Stimulated activated CD8-positive, alpha-beta memory T cell treated with anti-CD3 and anti-CD28 coated beads, Interleukin-4, amount 100 ng/mL, for 4 hours (primary cell): ENCODE measurements around the gene CC2D2B.
"Not testable (repeated sequence)": the region's sequence is repeated elsewhere in the genome, so short reads cannot be mapped to it uniquely, and the experiment has no call there.

Source experiments
- DNase-seq, 2 donors: peaks; one replicate each; pipeline ENCODE4 v3.0.0-alpha.2; 2020; ENCODE audit warnings: low read depth in 2 of 2, low spot score in 1 of 2

The CC2D2B gene

DNA sequence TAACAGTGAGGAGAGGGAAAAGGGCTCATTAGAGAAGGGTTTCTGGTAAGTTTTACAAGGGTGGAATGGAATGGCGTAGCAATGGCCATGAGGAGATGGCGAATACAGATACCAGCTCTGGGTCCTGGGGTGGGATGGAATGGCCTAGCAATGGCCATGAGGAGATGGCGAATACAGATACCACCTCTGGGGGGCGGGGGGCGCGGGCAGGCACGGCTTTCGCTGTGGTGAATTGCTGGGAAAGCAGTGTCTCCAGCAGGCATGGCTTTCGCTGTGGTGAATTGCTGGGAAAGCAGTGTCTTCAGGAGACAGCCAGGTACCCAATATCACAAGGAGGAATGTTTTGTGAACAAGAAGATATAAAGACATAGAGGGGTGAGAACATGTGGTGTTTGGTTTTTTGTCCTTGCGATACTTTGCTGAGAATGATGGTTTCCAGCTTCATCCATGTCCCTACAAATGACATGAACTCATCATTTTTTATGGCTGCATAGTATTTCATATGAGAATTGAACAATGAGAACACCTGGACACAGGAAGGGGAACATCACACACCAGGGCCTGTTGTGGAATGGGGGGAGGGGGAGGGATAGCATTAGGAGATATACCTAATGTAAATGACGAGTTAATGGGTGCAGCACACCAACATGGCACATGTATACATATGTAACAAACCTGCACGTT lies 1.7 kb upstream of the CC2D2B start:
- DNase-seq, result not testable (repeated sequence)

DNA sequence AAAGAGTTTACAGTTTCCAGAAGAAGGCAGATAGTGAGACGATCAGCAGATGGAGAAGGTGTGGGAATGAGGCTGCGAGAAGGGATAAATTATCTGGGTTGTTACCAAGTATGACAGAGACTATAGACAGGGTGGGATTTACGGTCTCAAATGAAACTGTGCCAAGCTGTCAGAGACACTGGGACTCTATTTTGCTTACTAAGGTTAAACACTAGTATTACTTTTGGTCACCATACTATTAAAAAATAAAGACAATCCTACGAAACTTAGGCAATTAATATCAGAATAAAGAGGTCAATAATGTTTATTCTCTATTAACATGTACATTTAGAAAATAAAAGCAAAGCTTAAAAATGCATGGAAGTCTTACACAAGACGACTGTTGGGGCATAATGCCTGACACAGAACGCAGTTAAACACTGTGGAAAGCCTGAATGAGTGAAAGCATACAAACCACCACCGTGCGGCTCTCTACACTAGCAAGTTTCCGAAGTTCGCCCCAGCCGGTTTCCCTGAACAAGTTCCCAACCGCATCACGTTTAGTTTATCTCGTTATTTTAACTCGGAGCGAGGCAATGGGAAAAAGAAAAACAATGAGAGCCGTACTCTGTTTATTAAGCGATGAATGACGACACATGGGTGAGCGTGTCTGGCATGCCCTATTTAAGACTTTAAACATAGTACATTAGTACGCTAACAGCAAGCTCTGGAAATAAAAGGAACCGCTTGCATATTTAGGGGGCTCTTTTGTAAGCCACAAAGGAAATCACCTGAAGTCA lies 909 bp upstream of the CC2D2B start:
- peak; percentile 0 to 5 for DNase-seq

DNA sequence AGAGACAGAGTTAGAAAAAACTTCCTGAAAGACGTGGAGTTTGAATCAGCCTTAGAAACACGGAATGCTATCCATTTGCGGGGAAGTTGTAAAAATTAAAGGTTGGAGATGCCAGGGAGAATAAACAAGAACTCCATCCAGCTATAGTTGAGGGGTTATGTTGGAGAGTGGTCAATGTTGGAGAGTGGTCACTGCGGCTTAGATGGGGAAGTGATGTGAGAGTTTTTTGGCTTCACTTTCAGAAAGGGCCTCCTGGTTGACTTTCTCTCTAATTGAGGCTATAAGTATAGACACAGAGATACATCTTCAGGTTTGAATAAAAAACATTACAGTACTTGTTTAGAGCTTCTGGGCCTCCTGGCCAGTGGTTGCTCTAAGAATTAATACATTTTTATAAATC lies 675 bp downstream of the CC2D2B start:
- no peak for DNase-seq

DNA sequence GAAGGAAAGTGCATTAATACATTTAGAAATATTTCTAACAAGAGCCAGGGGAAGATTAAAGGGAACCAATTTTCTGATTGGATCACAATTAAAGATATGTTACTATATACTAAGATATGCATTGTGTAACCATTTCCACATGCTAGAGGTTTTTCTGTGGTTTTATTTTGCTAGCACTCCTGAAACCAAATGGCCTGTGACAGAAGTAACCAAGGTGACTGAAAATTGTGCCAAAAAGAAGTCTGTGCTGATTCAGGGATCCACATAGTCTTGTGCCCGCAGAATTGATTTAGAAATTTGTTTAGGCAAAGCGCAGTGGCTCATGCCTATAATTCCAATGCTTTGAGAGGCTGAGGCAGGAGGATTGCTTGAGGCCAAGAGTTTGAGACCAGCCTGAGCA lies 1.8 kb downstream of the CC2D2B start:
- DNase-seq, result no peak

DNA sequence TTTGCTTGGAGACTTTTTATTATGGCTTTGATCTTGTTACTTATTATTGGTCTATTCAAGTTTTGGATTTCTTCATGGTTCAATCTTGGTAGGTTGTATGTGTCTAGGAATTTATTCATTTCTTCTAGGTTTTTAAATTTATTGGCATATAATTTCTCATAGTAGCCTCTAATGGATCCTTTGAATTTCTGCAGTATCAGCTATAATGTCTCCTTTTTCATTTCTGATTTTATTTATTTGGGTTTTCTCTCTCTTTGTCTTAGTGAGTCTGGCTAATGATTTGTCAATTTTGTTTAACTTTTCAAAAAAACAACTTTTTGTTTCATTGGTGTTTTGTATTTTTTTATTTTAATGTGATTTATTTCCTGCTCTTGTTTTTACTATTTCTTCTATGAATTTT lies 8.3 kb downstream of the CC2D2B start:
- not testable (repeated sequence) for DNase-seq

DNA sequence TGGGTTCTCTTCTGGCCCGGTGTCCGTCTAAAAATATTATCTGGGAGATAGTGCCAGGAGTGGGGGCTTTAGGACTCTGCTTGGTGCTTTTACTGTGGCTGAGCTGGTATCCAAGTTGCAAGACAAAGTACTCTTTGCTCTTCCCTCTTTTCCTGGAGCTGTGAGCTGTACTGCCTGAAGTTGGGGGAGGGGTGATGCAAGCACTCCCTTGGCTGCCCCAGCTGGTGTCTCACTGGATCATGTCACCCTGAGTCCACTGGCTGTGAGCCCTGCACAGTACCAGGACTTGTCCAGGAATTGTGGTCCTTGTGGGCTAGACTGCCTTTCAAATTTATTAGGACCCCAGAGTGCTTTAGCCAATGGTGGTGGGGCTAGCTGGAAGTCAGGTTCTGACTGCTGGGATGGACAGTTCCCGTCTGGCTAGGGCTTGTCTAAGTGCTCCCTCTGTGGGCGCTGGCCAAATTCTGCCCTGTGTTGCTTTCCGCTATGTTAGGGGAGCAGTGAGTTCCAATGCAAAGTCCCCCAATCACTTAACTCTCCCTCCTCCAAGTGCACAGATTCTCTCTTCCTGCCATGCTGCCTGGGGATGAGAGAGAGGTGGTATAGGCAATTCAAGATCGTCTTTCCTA lies 13.1 kb downstream of the CC2D2B start:
- DNase-seq, result no peak

DNA sequence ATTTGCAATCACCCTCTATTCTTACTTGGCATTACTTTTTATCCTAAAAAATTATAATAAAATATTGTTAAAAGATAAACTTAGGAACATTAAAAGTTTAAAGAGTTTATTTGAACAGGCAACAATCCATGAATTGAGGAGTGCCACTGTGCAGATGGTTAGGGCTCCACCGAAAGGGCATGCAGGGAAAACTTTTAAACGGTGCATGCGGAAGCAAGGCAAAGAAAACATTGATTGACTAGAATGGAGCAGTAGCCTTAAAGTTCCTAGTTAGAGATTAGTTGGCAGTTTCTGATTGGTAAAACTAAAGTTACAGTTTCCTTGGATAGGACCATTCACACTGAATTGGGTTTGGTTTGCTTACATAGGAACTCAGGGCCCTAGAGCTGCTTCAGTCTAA lies 17.3 kb downstream of the CC2D2B start:
- DNase-seq, result no peak

DNA sequence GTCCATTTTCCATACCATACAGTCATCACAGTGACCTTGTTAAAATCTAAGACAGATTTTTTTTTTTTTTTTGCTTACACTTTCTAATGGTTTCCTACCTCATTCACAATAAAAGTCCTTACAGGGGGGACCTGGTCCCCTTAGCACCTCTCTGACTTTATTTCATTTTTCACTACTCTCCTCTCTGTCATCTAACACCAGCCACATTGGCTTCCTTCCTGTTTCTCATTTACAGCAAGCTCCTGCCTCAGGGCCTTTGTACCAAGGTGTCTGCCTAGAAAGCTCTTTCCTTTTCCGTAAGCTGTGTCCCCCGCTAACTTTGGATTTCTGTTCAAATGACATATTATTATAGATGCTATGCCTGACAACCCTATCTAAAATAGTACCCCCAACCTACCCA lies 27.7 kb downstream of the CC2D2B start:
- no peak for DNase-seq

DNA sequence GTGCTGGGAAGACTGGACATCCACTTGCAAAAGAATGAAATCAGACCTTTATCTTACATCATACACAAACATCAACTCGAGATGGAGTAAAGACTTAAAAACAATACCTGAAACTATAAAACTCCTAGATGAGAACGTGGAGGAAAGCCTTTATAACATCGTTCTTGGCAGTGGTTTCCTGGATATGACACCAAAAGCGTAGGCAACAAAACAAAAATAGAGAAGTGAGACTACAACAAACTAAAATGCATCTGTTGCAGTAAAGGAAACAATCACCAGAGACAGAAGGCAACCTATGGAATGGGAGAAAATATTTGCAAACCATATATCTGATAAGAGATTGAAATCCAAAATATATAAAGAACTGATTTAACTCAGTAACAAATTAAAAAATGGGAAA lies 33.3 kb downstream of the CC2D2B start:
- DNase-seq, result no peak

DNA sequence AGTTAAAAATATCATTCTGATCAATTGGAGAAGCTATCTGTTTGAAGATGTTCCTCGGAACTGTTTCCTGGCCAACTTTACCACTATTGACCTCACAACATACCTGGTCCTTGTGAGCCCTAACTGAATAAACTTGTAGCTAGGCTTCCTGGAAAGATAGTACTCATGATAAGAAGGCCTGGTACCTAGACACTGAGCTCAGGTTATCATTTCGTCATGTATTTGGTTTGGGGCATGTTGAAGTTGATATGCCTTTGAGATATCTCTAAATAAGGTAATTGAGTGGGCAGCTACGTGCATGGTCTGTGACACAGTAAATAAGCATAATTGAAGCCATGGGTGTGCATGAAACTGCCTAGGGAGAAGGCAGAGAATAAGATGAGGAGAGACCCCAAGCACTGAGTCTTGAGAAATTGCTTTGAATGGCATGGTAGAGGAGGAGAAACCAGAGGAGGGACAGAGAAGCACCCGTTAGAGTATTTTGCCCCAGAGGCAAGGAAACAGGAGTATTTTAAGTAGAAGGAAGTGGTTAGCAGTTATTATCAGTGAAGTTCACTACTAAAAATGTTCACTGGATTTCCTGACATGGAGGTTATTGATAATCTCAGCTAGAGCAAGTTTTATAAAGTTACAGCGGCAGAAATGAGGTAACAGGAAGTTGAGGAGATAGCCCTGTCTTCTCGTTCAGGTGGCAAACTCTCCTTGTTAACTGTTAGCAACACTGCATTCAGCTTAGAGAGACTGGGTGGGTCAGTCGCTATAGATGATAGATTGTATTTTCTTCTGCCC lies 55.6 kb downstream of the CC2D2B start:
- no peak for DNase-seq

DNA sequence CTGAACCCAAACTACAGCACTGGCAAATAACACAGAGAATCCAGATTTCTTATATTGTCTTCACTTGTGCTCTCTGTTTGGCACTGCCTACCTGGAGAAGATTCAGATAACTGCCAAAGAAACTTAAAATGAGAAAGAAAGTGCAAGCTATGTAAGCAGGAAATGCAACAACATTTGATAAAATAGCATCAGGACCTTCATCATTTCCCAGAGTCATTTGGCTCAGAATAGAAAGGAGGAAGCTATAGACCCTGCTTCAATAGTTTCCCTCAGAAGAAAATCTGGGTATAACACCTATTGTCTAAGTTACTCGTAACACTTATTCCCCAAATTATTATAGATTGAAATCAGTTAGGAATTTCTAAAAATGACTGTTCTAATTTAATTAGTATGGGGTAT lies 56.2 kb downstream of the CC2D2B start:
- no peak for DNase-seq

DNA sequence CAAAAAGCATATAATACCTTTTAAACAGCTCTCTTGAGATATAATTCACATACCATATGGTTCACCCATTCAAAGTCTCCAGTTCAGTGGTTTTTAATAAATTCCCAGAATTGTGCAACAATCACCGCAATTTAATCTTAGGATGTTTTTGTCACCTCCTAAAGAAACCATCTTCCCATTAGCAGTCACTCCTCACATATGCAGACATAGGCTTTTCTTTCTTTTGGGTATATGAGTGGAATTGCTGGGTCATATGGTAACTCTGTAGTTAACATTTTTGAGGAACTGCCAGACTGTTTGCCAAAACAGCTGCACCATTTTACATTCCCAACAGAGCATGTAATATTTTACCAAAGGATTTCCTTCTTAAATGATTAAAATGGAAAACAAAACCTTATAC lies 57.0 kb downstream of the CC2D2B start:
- DNase-seq, result no peak

DNA sequence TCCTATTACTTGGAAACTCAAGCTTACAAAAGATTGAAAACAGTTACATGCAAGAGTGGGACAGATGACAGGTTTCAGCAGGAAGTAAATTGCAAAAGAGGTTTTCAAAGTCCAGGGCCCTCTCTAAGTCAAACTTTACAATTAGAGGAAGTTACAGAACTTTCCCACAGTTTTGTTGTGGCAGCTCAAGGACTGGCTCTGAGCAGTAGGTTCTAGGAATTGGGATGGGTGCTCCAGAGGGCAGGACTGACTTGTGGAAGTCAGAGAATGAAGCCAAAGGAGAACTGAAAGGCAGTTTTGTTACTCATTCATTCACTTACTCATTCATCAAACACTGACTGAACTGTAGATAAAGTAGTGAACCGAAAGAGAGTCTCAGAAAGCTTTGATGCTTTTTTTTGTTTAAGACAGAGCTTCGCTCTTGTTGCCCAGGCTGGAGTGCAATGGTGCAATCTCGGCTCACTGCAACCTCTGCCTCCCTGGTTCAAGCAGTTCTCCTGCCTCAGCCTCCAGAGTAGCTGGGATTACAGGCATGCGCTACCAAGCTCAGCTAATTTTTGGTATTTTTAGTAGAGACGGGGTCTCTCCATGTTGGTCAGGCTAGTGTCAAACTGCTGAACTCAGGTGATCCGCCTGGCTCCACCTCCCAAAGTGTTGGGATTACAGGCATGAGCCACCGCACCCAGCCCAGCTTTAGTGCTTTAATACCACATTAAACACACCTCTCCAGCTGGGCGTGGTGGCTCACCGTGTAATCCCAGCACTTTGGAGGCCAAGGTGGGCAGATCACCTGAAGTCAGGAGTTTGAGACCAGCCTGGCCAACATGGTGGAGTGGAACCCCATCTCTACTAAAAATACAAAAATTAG lies 68.8 kb downstream of the CC2D2B start:
- no peak for DNase-seq

DNA sequence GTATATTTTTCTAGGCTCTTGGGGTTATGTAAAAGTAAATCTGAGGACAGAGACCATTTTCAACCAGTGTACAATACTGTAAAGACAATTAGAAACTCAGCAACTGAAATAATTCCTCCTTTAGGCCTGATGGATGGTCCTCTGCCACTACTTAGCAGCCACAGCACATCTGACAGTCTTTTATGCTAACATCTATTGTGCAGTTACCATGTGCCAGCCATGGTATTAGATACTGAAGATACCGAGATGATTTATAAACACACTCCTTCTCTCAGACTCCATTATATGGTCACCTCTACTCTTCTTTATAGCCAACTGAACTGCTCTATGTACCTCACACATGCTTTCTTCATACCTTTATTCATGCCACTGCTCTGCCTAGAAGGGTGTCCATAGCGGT lies 74.4 kb downstream of the CC2D2B start:
- no peak for DNase-seq

DNA sequence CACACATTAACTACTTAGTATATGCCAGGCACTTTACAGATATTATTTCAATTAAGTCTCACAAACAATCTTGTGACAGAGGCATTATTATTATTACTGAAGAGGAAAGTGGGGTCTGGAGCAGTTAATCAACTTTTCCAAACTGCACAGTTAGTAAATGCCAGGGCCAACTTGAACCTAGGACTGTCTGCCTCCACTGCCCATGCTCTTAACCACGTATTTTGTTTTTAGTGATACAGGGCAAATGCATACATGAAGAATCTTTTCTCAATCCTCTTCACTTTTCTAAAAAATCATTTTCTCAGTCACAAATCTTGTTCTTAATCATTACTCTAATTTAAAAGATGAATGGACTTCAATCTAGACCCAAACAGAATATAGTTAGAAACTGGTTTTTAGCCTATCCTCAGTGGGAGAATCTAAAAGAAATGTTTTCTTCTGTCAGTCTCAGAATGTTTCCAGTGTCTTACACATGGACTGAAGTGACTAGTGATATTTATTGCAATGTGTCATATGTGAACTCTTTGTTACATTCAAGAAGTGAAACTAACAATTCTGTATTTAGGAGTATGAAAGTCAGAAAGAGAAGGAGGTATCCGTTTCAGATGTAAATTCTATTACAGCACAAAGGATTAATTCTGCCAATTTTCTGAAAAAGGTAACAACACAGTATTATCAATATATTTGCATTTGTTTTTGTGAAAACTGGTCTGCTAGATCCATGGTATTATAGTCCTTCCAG lies 80.1 kb downstream of the CC2D2B start:
- no peak for DNase-seq

DNA sequence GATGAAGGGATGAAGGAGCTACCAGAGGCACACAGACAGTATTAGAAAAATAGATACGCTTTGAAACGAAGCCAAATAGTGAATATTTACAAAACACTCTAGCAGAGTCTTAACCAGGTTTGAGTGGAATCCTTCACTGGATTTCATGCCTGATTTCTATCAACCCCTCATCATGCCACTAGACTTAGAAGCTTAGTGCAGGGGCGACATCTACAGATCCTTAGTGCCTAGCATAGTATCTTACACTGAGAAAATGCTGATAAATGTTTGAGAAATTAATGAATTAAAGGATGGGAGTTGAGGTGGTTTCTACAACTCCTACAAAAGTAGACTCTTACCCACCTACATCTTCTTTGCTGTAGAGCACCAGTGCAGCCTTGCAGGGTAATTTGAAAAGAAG lies 80.9 kb downstream of the CC2D2B start:
- no peak for DNase-seq

DNA sequence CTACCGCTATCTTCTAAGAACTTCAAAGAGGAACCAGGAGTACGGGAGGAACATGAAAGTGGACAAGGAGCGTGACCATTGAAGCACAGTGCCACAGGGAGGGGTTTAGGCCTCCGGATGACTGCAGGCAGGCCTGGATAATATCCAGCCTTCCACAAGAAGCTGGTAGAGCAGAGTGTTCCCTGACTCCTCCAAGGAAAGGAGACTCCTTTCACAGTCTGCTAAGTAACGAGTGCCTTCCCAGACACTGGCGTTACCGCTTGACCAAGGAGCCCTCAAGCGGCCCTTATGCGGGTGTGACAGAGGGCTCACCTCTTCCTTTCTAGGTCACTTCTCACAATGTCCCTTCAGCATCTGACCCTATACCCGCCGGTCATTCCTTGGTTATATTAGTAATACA lies 86.6 kb downstream of the CC2D2B start:
- DNase-seq, result not testable (repeated sequence)

DNA sequence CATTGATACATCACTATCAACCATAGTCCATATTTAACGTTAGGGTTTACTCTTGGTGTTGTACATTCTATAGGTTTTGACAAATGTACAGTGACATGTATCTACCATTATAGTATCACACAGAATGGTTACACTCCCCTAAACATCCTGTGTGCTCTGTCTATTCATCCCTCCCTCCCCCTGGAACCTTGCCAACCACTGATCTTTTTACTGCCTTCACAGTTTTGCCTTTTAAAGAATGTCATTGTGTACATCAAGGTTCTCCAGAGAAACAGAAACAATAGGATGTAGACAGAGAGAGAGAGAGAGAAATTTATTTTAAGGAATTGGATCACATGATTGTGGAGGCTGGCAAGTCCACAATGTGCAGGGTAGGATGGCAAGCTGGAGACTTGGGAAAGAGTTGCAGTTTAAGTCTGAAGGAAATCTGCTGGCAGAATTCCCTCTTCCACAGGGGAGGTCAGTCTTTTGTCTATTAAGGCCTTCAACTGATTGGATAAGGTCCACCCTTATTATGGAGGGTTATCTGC lies 90.5 kb downstream of the CC2D2B start:
- DNase-seq, result no peak

DNA sequence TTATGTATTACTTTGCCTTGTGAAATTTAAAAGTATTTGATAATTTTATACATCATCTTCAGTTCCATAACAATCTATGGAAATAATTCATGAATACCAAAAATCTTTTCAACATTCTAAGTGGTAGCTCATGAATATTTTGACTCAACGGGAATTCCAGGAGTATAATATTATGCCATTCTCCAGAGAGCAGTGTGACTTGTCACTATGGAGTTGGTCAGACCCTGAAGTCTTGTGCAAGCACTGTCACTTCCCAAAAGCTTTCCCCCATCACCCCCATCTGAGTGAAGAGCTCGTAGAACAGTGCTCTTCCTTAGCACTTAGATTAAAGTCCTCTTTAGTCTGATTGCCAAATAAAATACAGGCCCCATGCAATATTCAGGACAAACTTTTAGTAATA lies 106.2 kb downstream of the CC2D2B start:
- no peak for DNase-seq
